ENCODE measurements around the gene CADPS. TPM values are rescaled to one million over a fixed set of nuclear protein-coding genes. Genes with fewer than 3 reads are reported as not detected.

Gene CADPS
- polyA plus RNA-seq, 3 donors = not detected

DNA sequence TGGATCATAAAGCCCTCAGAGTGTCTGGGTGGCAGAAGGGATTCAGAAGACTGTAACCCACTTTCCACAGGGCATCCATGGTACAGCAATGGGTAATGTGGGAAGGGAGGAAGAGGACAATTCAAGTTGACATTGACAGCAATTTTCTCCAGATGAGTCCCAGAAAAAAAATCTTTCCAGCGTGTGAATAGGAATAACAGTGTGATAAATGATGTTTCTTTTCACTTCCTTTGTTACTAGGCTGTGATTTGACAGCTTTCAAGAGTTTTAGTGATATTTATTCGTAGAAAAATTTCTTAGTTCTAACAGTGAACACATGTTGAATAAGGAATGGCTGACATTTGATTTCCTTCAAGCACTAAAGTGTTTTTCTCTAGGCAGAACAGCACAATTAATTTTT lies 186.4 kb downstream of the CADPS start:
- Mint-ChIP-seq H3K9me3 (peaks cover 0 to 2% (median 0%) of the 10 kb centered on the region in 7 donors), H3K27ac (peak overlapping the region in 1 of 7 donors; percentile 26), H3K4me1 (no peaks in the 10 kb centered on the region), H3K4me3 (no peak overlapping the region), H3K27me3 (ENCODE audit: low read depth in 3 of 3) (peaks cover 0 to 1% (median 1%) of the 10 kb centered on the region in 3 donors), H3K36me3 (no peaks in the 10 kb centered on the region)
- no peaks in the 10 kb centered on the region for H4K20me1 ChIP-seq (ENCODE audit: insufficient read depth, low read length)
- H3K9ac ChIP-seq (ENCODE audit: insufficient read depth, low read length, poor library complexity, severe bottlenecking) = no peak overlapping the region
- no peak overlapping the region for H3K27ac ChIP-seq (ENCODE audit: low read depth in 1 of 2, low read length in 2 of 2)
- H3K4me2 ChIP-seq (replicated peaks; ENCODE audit: extremely low read depth, low read length, poor library complexity, severe bottlenecking) = no peak overlapping the region
- no CpG with 5 or more reads among the region's 2 CpGs for WGBS (ENCODE audit: insufficient coverage)
- H3K36me3 ChIP-seq (replicated peaks in 1 of 2; ENCODE audit: control insufficient read depth in 1 of 2, insufficient read depth in 2 of 2, low read length in 2 of 2) = no peaks in the 10 kb centered on the region
- H3K27me3 ChIP-seq (ENCODE audit: control insufficient read depth in 2 of 2, insufficient read depth in 2 of 2, low read length in 2 of 2) = no peaks in the 10 kb centered on the region
- TF ChIP-seq, protein P1, sequence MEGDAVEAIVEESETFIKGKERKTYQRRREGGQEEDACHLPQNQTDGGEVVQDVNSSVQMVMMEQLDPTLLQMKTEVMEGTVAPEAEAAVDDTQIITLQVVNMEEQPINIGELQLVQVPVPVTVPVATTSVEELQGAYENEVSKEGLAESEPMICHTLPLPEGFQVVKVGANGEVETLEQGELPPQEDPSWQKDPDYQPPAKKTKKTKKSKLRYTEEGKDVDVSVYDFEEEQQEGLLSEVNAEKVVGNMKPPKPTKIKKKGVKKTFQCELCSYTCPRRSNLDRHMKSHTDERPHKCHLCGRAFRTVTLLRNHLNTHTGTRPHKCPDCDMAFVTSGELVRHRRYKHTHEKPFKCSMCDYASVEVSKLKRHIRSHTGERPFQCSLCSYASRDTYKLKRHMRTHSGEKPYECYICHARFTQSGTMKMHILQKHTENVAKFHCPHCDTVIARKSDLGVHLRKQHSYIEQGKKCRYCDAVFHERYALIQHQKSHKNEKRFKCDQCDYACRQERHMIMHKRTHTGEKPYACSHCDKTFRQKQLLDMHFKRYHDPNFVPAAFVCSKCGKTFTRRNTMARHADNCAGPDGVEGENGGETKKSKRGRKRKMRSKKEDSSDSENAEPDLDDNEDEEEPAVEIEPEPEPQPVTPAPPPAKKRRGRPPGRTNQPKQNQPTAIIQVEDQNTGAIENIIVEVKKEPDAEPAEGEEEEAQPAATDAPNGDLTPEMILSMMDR (IDR thresholded peaks at IDR 0.05) = no peak
- intact Hi-C loops (cut with micrococcal nuclease) = no loop called here
- no peak overlapping the region for H2AFZ ChIP-seq (ENCODE audit: insufficient read depth, low read depth, low read length, poor library complexity, severe bottlenecking)
- H3K4me1 ChIP-seq (ENCODE audit: control insufficient read depth in 1 of 2, insufficient read depth in 2 of 2, low read length in 2 of 2) = no peaks in the 10 kb centered on the region
- no peak for DNase-seq
- H3K9me3 ChIP-seq (replicated peaks in 1 of 2; ENCODE audit: control insufficient read depth in 1 of 2, insufficient read depth in 1 of 2, low read length in 2 of 2) = no peaks in the 10 kb centered on the region
- H3K79me2 ChIP-seq (ENCODE audit: insufficient read depth, low read length) = no peaks in the 10 kb centered on the region
- no peak overlapping the region for H3K4me3 ChIP-seq (replicated peaks in 1 of 3; ENCODE audit: low read depth in 2 of 3, low read length in 3 of 3)

DNA sequence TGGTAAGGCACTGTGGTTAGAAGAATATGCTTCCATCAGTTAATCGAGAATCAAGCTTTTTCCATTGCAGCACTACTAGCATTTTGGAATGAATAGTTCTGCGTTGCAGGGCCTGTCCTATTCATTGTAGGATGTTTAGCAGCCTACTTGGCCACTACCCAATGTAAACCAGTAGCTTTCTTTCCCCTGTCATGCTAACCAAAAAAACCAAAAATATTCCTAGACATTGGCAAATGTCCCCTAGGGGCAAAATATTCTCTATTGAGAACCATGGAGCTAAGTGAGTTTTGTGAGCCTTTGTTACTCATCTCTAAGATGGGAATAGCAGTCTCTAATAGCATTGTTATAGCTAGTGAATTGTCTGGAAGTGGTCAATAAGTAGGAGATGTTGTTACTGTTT lies 187.2 kb downstream of the CADPS start:
- Histone ChIP-seq H3K27ac (ENCODE audit: low read depth in 1 of 2, low read length in 2 of 2) (no peak overlapping the region), H2AFZ (ENCODE audit: insufficient read depth, low read depth, low read length, poor library complexity, severe bottlenecking) (no peak overlapping the region), H3K9me3 (replicated peaks in 1 of 2; ENCODE audit: control insufficient read depth in 1 of 2, insufficient read depth in 1 of 2, low read length in 2 of 2) (no peaks in the 10 kb centered on the region), H3K36me3 (replicated peaks in 1 of 2; ENCODE audit: control insufficient read depth in 1 of 2, insufficient read depth in 2 of 2, low read length in 2 of 2) (no peaks in the 10 kb centered on the region), H3K27me3 (ENCODE audit: control insufficient read depth in 2 of 2, insufficient read depth in 2 of 2, low read length in 2 of 2) (no peaks in the 10 kb centered on the region), H3K9ac (ENCODE audit: insufficient read depth, low read length, poor library complexity, severe bottlenecking) (no peak overlapping the region), H4K20me1 (ENCODE audit: insufficient read depth, low read length) (no peaks in the 10 kb centered on the region), H3K4me2 (replicated peaks; ENCODE audit: extremely low read depth, low read length, poor library complexity, severe bottlenecking) (no peak overlapping the region), H3K79me2 (ENCODE audit: insufficient read depth, low read length) (no peaks in the 10 kb centered on the region), H3K4me1 (ENCODE audit: control insufficient read depth in 1 of 2, insufficient read depth in 2 of 2, low read length in 2 of 2) (no peaks in the 10 kb centered on the region), H3K4me3 (replicated peaks in 1 of 3; ENCODE audit: low read depth in 2 of 3, low read length in 3 of 3) (no peak overlapping the region)
- WGBS (ENCODE audit: insufficient coverage) = no CpG with 5 or more reads among the region's 2 CpGs
- intact Hi-C loops (cut with micrococcal nuclease) = no loop called here
- no peaks in the 10 kb centered on the region for H3K36me3 Mint-ChIP-seq
- no peak overlapping the region for H3K27ac Mint-ChIP-seq
- H3K4me3 Mint-ChIP-seq = no peak overlapping the region
- peaks cover 0 to 1% (median 1%) of the 10 kb centered on the region in 3 donors for H3K27me3 Mint-ChIP-seq (ENCODE audit: low read depth in 3 of 3)
- peaks cover 0 to 2% (median 0%) of the 10 kb centered on the region in 7 donors for H3K9me3 Mint-ChIP-seq
- TF ChIP-seq, protein P1 (IDR thresholded peaks at IDR 0.05) = no peak
- H3K4me1 Mint-ChIP-seq = no peaks in the 10 kb centered on the region
- no peak for DNase-seq
